Adrenal gland (tissue), 5 donors: Measurements from ENCODE around the gene DMAC2L.

Source experiments
- CTCF ChIP-seq, 6 experiments: fragments of 450-650 bp in 4 of 6; fragments of 200-600 bp in 2 of 6; sonication (generic) in 1 of 6; IDR thresholded peaks; 1 replicate in 5 of 6; 2 replicates in 1 of 6; pipeline versions ENCODE4 v1.5.1 to v1.8.0; 2016 to 2021; ENCODE audit warnings: antibody characterized with exemption in 6 of 6, mild to moderate bottlenecking in 2 of 6, moderate library complexity in 1 of 6
- POLR2A ChIP-seq, 2 donors: fragments of 450-650 bp; IDR thresholded peaks; one replicate each; pipeline ENCODE4 v1.6.1; 2017; ENCODE audit warnings: antibody characterized with exemption in 2 of 2, mild to moderate bottlenecking in 2 of 2, moderate library complexity in 1 of 2
- donor health status: DM: no; HTN: no; CAD: no.

GRCh38 chr14:50270932-50271331 is 41.2 kb upstream of the DMAC2L start:
- TF ChIP-seq POLR2A (IDR thresholded peaks at IDR 0.05): no peak
- TF ChIP-seq CTCF (IDR thresholded peaks at IDR 0.05): no peak
